H9 (cell line): ENCODE results near the gene PIGM. TPM values are rescaled to one million over a fixed set of nuclear protein-coding genes. Genes with fewer than 3 reads are reported as not detected.

ENCODE experiments used
- DNase-seq: peaks from one replicate; pipeline ENCODE4 v3.0.0-alpha.2; 2017
- H2AFZ ChIP-seq: one replicate; pipeline ENCODE4 v1.6.1; 2013; ENCODE audit warnings: mild to moderate bottlenecking, low read length, control low read depth, moderate library complexity
- H2AK5ac ChIP-seq: 2 replicates; pipeline ENCODE4 v1.6.1; 2013; ENCODE audit warnings: low read length, control low read depth, mixed read lengths; ENCODE audit not compliant: insufficient read length
- H2BK120ac ChIP-seq: one replicate; pipeline ENCODE4 v1.6.1; 2013; ENCODE audit warnings: low read depth, mild to moderate bottlenecking, low read length, control low read depth, inconsistent platforms; ENCODE audit not compliant: poor library complexity, severe bottlenecking
- H2BK12ac ChIP-seq: 2 replicates; pipeline ENCODE4 v1.6.1; 2013; ENCODE audit warnings: low read length, control low read depth, mixed read lengths, low read depth; ENCODE audit not compliant: insufficient read length
- H2BK15ac ChIP-seq: 2 replicates; pipeline ENCODE4 v1.6.1; 2013; ENCODE audit warnings: low read depth, low read length, control low read depth
- H2BK20ac ChIP-seq: one replicate; pipeline ENCODE4 v1.6.1; 2013; ENCODE audit warnings: low read depth, mild to moderate bottlenecking, low read length, control low read depth, inconsistent platforms; ENCODE audit not compliant: poor library complexity, severe bottlenecking
- H2BK5ac ChIP-seq: 2 replicates; pipeline ENCODE4 v1.6.1; 2013; ENCODE audit warnings: low read length, control low read depth, mixed read lengths; ENCODE audit not compliant: insufficient read length
- H3K14ac ChIP-seq: 2 replicates; pipeline ENCODE4 v1.6.1; 2013; ENCODE audit warnings: low read length, control low read depth; ENCODE audit not compliant: insufficient read depth
- H3K18ac ChIP-seq: 2 replicates; pipeline ENCODE4 v1.6.1; 2013; ENCODE audit warnings: low read depth, mild to moderate bottlenecking, mixed read lengths, low read length, control low read depth; ENCODE audit not compliant: insufficient read length
- H3K23ac ChIP-seq: 2 replicates; pipeline ENCODE4 v1.6.1; 2013; ENCODE audit warnings: low read length, control low read depth, mixed read lengths, low read depth; ENCODE audit not compliant: insufficient read length
- H3K23me2 ChIP-seq: 2 replicates; pipeline ENCODE4 v1.6.1; 2013; ENCODE audit warnings: low read depth, mild to moderate bottlenecking, mixed read lengths, low read length, control low read depth; ENCODE audit not compliant: insufficient read length, poor library complexity, severe bottlenecking
- H3K27ac ChIP-seq: 2 replicates; pipeline ENCODE4 v1.5.1; 2013; ENCODE audit warnings: low read length, control low read depth, mixed read lengths, low read depth; ENCODE audit not compliant: insufficient read length
- H3K27me3 ChIP-seq: 2 replicates; pipeline ENCODE4 v1.6.1; 2013; ENCODE audit warnings: low read length, control low read depth, inconsistent platforms; ENCODE audit not compliant: insufficient read depth
- H3K4ac ChIP-seq: 2 replicates; pipeline ENCODE4 v1.6.1; 2013; ENCODE audit warnings: low read depth, mild to moderate bottlenecking, control low read depth, inconsistent platforms, low read length, moderate library complexity
- H3K4me1 ChIP-seq: 2 replicates; pipeline ENCODE4 v1.6.1; 2013; ENCODE audit warnings: low read length, control low read depth, inconsistent platforms; ENCODE audit not compliant: insufficient read depth
- H3K4me2 ChIP-seq: 2 replicates; pipeline ENCODE4 v1.6.1; 2013; ENCODE audit warnings: low read length, control low read depth, mixed read lengths; ENCODE audit not compliant: insufficient read length, insufficient read depth
- H3K56ac ChIP-seq: 2 replicates; pipeline ENCODE4 v1.6.1; 2013; ENCODE audit warnings: low read depth, mild to moderate bottlenecking, mixed read lengths, low read length, control low read depth; ENCODE audit not compliant: insufficient read length
- H3K79me1 ChIP-seq: 2 replicates; pipeline ENCODE4 v1.6.1; 2013; ENCODE audit warnings: low read depth, mild to moderate bottlenecking, moderate library complexity, low read length, control low read depth, inconsistent platforms; ENCODE audit not compliant: insufficient read depth, poor library complexity, severe bottlenecking
- H3K79me2 ChIP-seq: 2 replicates; pipeline ENCODE4 v1.6.1; 2013; ENCODE audit warnings: low read length, control low read depth, inconsistent platforms; ENCODE audit not compliant: insufficient read depth
- H3K9ac ChIP-seq: 2 replicates; pipeline ENCODE4 v1.6.1; 2013; ENCODE audit warnings: low read length, control low read depth, mixed read lengths; ENCODE audit not compliant: insufficient read length; ENCODE audit errors: extremely low read depth
- H3K9me3 ChIP-seq: one replicate; pipeline ENCODE4 v1.6.1; 2013; ENCODE audit warnings: low read depth, low read length, inconsistent platforms; ENCODE audit not compliant: control insufficient read depth
- H3T11ph ChIP-seq: one replicate; pipeline ENCODE4 v1.6.1; 2013; ENCODE audit warnings: mild to moderate bottlenecking, low read length, control low read depth, inconsistent platforms
- H4K20me1 ChIP-seq: one replicate; pipeline ENCODE4 v1.6.1; 2013; ENCODE audit not compliant: control insufficient read depth, insufficient read length, insufficient read depth
- H4K5ac ChIP-seq: 2 replicates; pipeline ENCODE4 v1.6.1; 2013; ENCODE audit warnings: low read depth, mild to moderate bottlenecking, mixed read lengths, low read length, control low read depth; ENCODE audit not compliant: insufficient read length
- H4K8ac ChIP-seq: replicated peaks from 2 replicates; pipeline ENCODE4 v1.6.1; 2013; ENCODE audit warnings: low read length, control low read depth, mixed read lengths, low read depth; ENCODE audit not compliant: insufficient read length
- H4K91ac ChIP-seq: 2 replicates; pipeline ENCODE4 v1.6.1; 2013; ENCODE audit warnings: low read depth, mild to moderate bottlenecking, moderate library complexity, mixed read lengths, low read length, control low read depth; ENCODE audit not compliant: insufficient read length
- H3K27ac Mint-ChIP-seq, 3 experiments: 2 replicates in 2 of 3; 3 replicates in 1 of 3; pipeline ENCODE4 v1.8.0; 2020 to 2021; ENCODE audit warnings: mixed read lengths in 3 of 3, mild to moderate bottlenecking in 1 of 3, moderate library complexity in 1 of 3
- H3K27me3 Mint-ChIP-seq: 2 replicates; pipeline ENCODE4 v1.8.0; 2021; ENCODE audit warnings: low read depth, mild to moderate bottlenecking, moderate library complexity, mixed read lengths
- H3K36me3 Mint-ChIP-seq, 3 experiments: 2 replicates in 2 of 3; 3 replicates in 1 of 3; pipeline ENCODE4 v1.8.0; 2020 to 2021; ENCODE audit warnings: low read depth in 3 of 3, mixed read lengths in 3 of 3; ENCODE audit not compliant: insufficient read depth in 1 of 3
- H3K4me1 Mint-ChIP-seq, 2 experiments: 2 replicates each; pipeline ENCODE4 v1.8.0; 2020; ENCODE audit warnings: mixed read lengths in 2 of 2
- H3K4me3 Mint-ChIP-seq, 2 experiments: 2 replicates in 1 of 2; 3 replicates in 1 of 2; pipeline ENCODE4 v1.8.0; 2020 to 2021; ENCODE audit warnings: mild to moderate bottlenecking in 2 of 2, mixed read lengths in 2 of 2, moderate library complexity in 1 of 2
- H3K9me3 Mint-ChIP-seq, 2 experiments: 2 replicates in 1 of 2; 3 replicates in 1 of 2; pipeline ENCODE4 v1.8.0; 2020; ENCODE audit warnings: mild to moderate bottlenecking in 2 of 2, mixed read lengths in 2 of 2, moderate library complexity in 1 of 2
- CTCF ChIP-seq: fragments of 200-600 bp; sonication (generic); conservative IDR thresholded peaks from 3 replicates; pipeline ENCODE4 v1.8.0; 2021; ENCODE audit warnings: antibody characterized with exemption, mild to moderate bottlenecking
- WGBS: extraction: QIAGEN DNeasy Blood & Tissue Kit; methylation state at CpG from one replicate; pipeline ENCODE4 v1.1.7; 2013; ENCODE audit warnings: missing lambda C conversion rate, low lambda C conversion rate, mixed read lengths; ENCODE audit not compliant: insufficient read length; ENCODE audit errors: extremely low coverage; 5-methylcytosine and 5-hydroxymethylcytosine counted together
- total RNA-seq: library from RNA; stranded (reverse); gene quantifications from 2 replicates; pipeline ENCODE4 v1.2.1, GENCODE V29; 2021

PIGM gene
- total RNA-seq, 1 experiment from 2014 or later: 5.9 TPM

- no CpG with 5 or more reads among the region's 15 CpGs for WGBS
- H3K23ac ChIP-seq: no peak overlapping the region
- no peak overlapping the region for H2AFZ ChIP-seq
- H3K9ac ChIP-seq: no peak overlapping the region
- no peaks in the 10 kb centered on the region for H4K20me1 ChIP-seq
- H3K27ac ChIP-seq: no peak overlapping the region
- no peak overlapping the region for H3K14ac ChIP-seq
- H3K4me2 ChIP-seq: no peak overlapping the region
- H2BK15ac ChIP-seq: no peak overlapping the region
- no peak; the same call in 2 of the 3 replicates for TF ChIP-seq CTCF
- no peaks in the 10 kb centered on the region for H3K4me1 ChIP-seq
- Mint-ChIP-seq H3K4me1 (peaks cover 26 to 29% of the 10 kb centered on the region in 2 experiments), H3K9me3 (no peaks in the 10 kb centered on the region), H3K4me3 (no peak overlapping the region), H3K27ac (peak overlapping the region in 1 of 3 experiments; percentile 38; a peak in 1 of 7 replicates), H3K36me3 (no peaks in the 10 kb centered on the region), H3K27me3 (peaks cover 29% of the 10 kb centered on the region)
- H3K27me3 ChIP-seq: no peaks in the 10 kb centered on the region
- H3K23me2 ChIP-seq: no peaks in the 10 kb centered on the region
- no peaks in the 10 kb centered on the region for H3K79me1 ChIP-seq
- no peak overlapping the region for H3K4ac ChIP-seq
- no peak overlapping the region for H2BK20ac ChIP-seq
- no peak overlapping the region for H3T11ph ChIP-seq
- H2BK120ac ChIP-seq: no peak overlapping the region
- H4K91ac ChIP-seq: no peak overlapping the region
- H3K18ac ChIP-seq: no peak overlapping the region
- H2BK5ac ChIP-seq: no peak overlapping the region
- DNase-seq: peak; percentile 60
- H4K8ac ChIP-seq: no peak overlapping the region
- no peaks in the 10 kb centered on the region for H3K9me3 ChIP-seq
- H3K56ac ChIP-seq: no peak overlapping the region
- H3K79me2 ChIP-seq: no peaks in the 10 kb centered on the region
- no peak overlapping the region for H4K5ac ChIP-seq
- H2BK12ac ChIP-seq: no peak overlapping the region
- no peak overlapping the region for H2AK5ac ChIP-seq
Measured at GRCh38 chr1:160061369-160062229, 29.8 kb upstream of the PIGM start.
